GM13976 (cell line): ENCODE results near the gene RPS6KA4.
A peak's percentile ranks its signal among the peaks of the same experiment; 100 is the strongest.

ENCODE experiments used
- DNase-seq: peaks from one replicate; pipeline ENCODE4 v3.0.0; 2012; ENCODE audit warnings: low spot score
- in situ Hi-C: fragments of 300-500 bp; cut with MboI; formaldehyde crosslinking; loops from one replicate; pipeline ENCODE4 v1.12.0; 2022; ENCODE audit warnings: low sequenced_read_pairs, mixed read lengths, inconsistent platforms; ENCODE audit not compliant: unreplicated experiment
- TF ChIP-seq, protein P1 (sequence below): IDR thresholded peaks from 2 replicates; pipeline ENCODE4 v1.5.1; 2012; ENCODE audit warnings: borderline replicate concordance, mild to moderate bottlenecking; ENCODE audit not compliant: insufficient read depth; ENCODE audit errors: extremely low read depth, missing control alignments, control extremely low read depth

RPS6KA4 gene

DNA sequence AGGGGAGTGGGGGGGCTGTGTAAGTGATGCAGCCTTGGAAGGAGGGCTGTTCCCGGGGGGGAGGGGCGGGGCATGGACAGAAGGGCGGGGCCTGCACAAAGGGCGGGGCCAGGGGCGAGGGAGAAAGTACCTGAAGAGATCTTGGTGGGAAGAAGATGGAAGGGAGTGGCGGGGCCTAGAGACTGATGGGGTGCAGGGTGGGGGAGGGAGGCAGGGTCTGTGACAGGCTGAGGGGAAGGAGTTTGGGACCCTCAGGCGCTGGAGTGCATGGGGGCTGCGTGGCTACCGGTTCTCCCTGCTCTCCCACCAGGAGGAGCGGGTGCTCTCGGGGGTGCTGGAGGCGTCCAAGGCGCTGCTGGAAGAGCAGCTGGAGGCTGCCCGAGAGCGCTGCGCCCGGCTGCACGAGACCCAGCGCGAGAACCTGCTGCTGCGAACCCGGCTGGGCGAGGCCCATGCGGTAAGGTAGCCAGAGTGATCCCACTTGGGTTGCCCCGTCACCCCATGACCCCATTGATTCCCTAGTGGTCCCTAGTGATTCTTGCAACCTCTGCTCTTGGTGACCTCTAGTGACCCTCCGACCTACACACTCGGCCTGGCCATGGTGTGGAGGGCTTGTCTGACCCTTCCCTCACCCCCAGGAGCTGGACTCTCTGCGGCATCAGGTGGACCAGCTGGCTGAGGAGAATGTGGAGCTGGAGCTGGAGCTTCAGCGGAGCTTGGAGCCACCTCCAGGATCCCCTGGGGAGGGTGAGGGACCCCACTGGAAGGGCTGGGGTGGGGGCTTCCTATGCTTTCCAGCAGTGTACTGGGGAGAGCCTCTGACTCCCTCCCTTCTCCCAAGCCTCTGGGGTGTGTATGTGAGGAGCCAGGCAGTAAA, 15.9 kb upstream of the RPS6KA4 start:
- in situ Hi-C loops: no loop called here
- no peak for DNase-seq
- TF ChIP-seq, protein P1, sequence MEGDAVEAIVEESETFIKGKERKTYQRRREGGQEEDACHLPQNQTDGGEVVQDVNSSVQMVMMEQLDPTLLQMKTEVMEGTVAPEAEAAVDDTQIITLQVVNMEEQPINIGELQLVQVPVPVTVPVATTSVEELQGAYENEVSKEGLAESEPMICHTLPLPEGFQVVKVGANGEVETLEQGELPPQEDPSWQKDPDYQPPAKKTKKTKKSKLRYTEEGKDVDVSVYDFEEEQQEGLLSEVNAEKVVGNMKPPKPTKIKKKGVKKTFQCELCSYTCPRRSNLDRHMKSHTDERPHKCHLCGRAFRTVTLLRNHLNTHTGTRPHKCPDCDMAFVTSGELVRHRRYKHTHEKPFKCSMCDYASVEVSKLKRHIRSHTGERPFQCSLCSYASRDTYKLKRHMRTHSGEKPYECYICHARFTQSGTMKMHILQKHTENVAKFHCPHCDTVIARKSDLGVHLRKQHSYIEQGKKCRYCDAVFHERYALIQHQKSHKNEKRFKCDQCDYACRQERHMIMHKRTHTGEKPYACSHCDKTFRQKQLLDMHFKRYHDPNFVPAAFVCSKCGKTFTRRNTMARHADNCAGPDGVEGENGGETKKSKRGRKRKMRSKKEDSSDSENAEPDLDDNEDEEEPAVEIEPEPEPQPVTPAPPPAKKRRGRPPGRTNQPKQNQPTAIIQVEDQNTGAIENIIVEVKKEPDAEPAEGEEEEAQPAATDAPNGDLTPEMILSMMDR: no peak

DNA sequence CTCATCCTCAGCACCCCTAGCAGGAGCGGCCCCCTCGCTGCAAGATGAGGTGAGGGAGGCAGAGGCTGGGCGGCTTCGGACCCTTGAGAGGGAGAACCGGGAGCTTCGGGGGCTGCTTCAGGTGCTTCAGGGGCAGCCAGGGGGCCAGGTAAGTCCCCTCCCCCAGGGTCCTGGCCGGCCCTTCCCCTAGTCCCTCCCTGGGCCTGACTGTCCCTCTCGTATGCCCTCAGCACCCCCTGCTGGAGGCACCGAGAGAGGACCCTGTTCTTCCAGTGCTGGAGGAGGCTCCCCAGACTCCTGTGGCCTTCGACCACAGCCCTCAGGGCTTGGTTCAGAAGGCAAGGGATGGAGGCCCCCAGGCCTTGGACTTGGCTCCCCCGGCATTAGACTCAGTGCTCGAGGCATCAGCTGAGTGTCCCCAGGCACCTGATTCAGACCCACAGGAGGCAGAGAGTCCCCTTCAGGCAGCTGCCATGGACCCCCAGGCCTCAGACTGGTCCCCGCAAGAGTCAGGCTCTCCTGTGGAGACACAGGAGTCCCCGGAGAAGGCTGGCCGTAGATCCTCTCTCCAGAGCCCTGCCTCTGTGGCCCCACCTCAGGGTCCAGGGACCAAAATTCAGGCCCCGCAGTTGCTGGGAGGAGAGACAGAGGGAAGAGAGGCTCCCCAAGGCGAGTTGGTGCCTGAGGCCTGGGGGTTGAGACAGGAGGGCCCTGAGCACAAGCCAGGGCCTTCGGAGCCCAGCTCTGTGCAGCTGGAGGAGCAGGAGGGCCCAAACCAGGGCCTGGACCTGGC, 15.0 kb upstream of the RPS6KA4 start:
- in situ Hi-C loops: no loop called here
- TF ChIP-seq, protein P1: peak; percentile 4
- DNase-seq: no peak

DNA sequence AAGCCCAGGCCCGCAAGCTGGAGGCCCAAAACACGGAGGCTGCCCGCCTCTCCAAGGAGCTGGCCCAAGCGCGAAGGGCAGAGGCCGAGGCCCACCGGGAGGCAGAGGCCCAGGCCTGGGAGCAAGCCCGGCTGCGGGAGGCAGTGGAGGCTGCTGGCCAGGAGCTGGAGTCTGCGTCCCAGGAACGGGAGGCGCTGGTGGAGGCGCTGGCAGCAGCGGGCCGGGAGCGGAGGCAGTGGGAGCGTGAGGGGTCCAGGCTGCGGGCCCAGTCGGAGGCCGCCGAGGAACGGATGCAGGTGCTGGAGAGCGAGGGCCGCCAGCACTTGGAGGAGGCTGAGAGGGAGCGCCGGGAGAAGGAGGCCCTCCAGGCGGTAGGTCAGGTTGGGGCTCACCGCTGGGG, 14.2 kb upstream of the RPS6KA4 start:
- in situ Hi-C loops: no loop called here

GRCh38 chr11:64347193-64347867, 11.6 kb upstream of the RPS6KA4 start:
- DNase-seq: no peak
- in situ Hi-C loops: no loop called here
- TF ChIP-seq, protein P1: no peak

More for the DNA sequence above, 14.2 kb upstream of the RPS6KA4 start:
- no peak for DNase-seq
- TF ChIP-seq, protein P1: no peak

- no peak for DNase-seq
- TF ChIP-seq, protein P1: no peak
- in situ Hi-C loops: no loop called here
Measured at GRCh38 chr11:64348383-64349024, 10.5 kb upstream of the RPS6KA4 start.

GRCh38 chr11:64349025-64349387, 10.0 kb upstream of the RPS6KA4 start:
- DNase-seq: no peak
- TF ChIP-seq, protein P1: no peak
- in situ Hi-C loops: no loop called here
